K562 (cell line): ENCODE results near the gene SPTBN5. TPM values are rescaled to one million over a fixed set of nuclear protein-coding genes. Genes with fewer than 3 reads are reported as not detected.

ENCODE experiments used
- ATAC-seq: fragments of 200-7000 bp; cut with Tn5 transposase; 3 replicates; pipeline ENCODE4 v1.9.1; 2020; ENCODE audit warnings: moderate library complexity
- BruUV-seq: library from RNA; stranded (reverse); fragments of 400-500 nt; replicated peaks from 2 replicates; lab custom pipeline; 2021; lab: Mats Ljungman, UMichigan
- CTCF ChIA-PET: fragments of 300-600 bp; formaldehyde crosslinking; extraction: SDS; loops from one replicate; lab custom pipeline; 2021; ENCODE audit warnings: low intra/inter-chr PET ratio; lab: Yijun Ruan, JAX
- POLR2A ChIA-PET: fragments of 300-600, 350-650 bp; sonication (Branson Sonifier 250); formaldehyde crosslinking; extraction: SDS; loops from one replicate; lab custom pipeline; 2021; ENCODE audit warnings: antibody characterized with exemption, inconsistent platforms; lab: Yijun Ruan, JAX
- DNase-seq, 4 experiments: peaks; one replicate each; pipeline versions ENCODE4 v3.0.0 to v3.0.0-alpha.2; 2011 to 2018; ENCODE audit warnings: low spot score in 3 of 4, mixed read lengths in 3 of 4; ENCODE audit errors: extremely low read depth in 1 of 4
- FAIRE-seq: peaks from 2 replicates; lab custom pipeline; 2011; peaks lifted over from hg19 to GRCh38; lab: Jason Lieb, UNC
- H2AFZ ChIP-seq: 2 replicates; pipeline ENCODE4 v1.6.0; 2011; ENCODE audit warnings: low read depth, low read length, control low read depth, inconsistent platforms
- H3K27ac ChIP-seq: fragments of 200-600 bp; 3 replicates; pipeline ENCODE4 v1.8.0; 2011; ENCODE audit warnings: low read depth, mild to moderate bottlenecking, control low read depth, inconsistent platforms, low read length, moderate library complexity, mixed read lengths; ENCODE audit errors: extremely low read depth
- H3K27me3 ChIP-seq, 2 experiments: fragments of 300-600 bp in 1 of 2; 2 replicates in 1 of 2; 3 replicates in 1 of 2; pipeline versions ENCODE4 v1.6.0 to v1.8.0; 2011; ENCODE audit warnings: inconsistent platforms in 2 of 2, low read length in 2 of 2, mild to moderate bottlenecking in 1 of 2, mixed read lengths in 1 of 2, moderate library complexity in 1 of 2; ENCODE audit not compliant: control insufficient read depth in 2 of 2, insufficient read depth in 2 of 2
- H3K36me3 ChIP-seq: fragments of 300-600 bp; 3 replicates; pipeline ENCODE4 v1.8.0; 2011; ENCODE audit warnings: mild to moderate bottlenecking, low read length, inconsistent platforms; ENCODE audit not compliant: control insufficient read depth, insufficient read depth
- H3K4me1 ChIP-seq, 2 experiments: fragments of 200-600 bp in 1 of 2; replicated peaks in 1 of 2; 2 replicates in 1 of 2; 3 replicates in 1 of 2; pipeline versions ENCODE4 v1.5.1 to v1.8.0; 2011; ENCODE audit warnings: inconsistent platforms in 2 of 2, low read length in 2 of 2, mild to moderate bottlenecking in 1 of 2, mixed read lengths in 1 of 2, moderate library complexity in 1 of 2; ENCODE audit not compliant: control insufficient read depth in 2 of 2, insufficient read depth in 2 of 2
- H3K4me2 ChIP-seq: 2 replicates; pipeline ENCODE4 v1.6.1; 2011; ENCODE audit warnings: low read length, control low read depth, inconsistent platforms, mixed read lengths; ENCODE audit not compliant: insufficient read depth
- H3K4me3 ChIP-seq: fragments of 200-600 bp; sonication (generic), shearing (Covaris generic); 2 replicates; pipeline ENCODE4 v1.5.1; 2016; ENCODE audit warnings: control low read depth, inconsistent platforms
- H3K79me2 ChIP-seq: fragments of 200-600 bp; 3 replicates; pipeline ENCODE4 v1.8.0; 2011; ENCODE audit warnings: low read length, inconsistent platforms; ENCODE audit not compliant: control insufficient read depth, insufficient read depth
- H3K9ac ChIP-seq, 2 experiments: 2 replicates each; pipeline versions ENCODE4 v1.6.0 to v1.6.1; 2011; ENCODE audit warnings: low read depth in 2 of 2, low read length in 2 of 2, control low read depth in 1 of 2, inconsistent platforms in 1 of 2, mild to moderate bottlenecking in 1 of 2, mixed read lengths in 1 of 2; ENCODE audit not compliant: insufficient read depth in 1 of 2
- H3K9me1 ChIP-seq: one replicate; pipeline ENCODE4 v1.6.0; 2011; ENCODE audit warnings: inconsistent platforms, mild to moderate bottlenecking, low read length, moderate library complexity; ENCODE audit not compliant: control insufficient read depth, insufficient read depth
- H3K9me3 ChIP-seq: replicated peaks from 2 replicates; pipeline ENCODE4 v1.5.1; 2011; ENCODE audit warnings: low read depth, low read length, inconsistent platforms; ENCODE audit not compliant: control insufficient read depth, insufficient read depth
- H4K20me1 ChIP-seq: replicated peaks from 2 replicates; pipeline ENCODE4 v1.6.1; 2011; ENCODE audit warnings: low read length, inconsistent platforms, mixed read lengths; ENCODE audit not compliant: control insufficient read depth, insufficient read depth
- BMI1 ChIP-seq: fragments of 150-350 bp; IDR thresholded peaks from 2 replicates; pipeline ENCODE4 v1.6.1; 2014; ENCODE audit warnings: low read length
- COPS2 ChIP-seq: fragments of 450-650 bp; conservative IDR thresholded peaks from 2 replicates; pipeline ENCODE4 v1.6.1; 2016; ENCODE audit warnings: mild to moderate bottlenecking, moderate library complexity
- MEF2A ChIP-seq: IDR thresholded peaks from 2 replicates; pipeline ENCODE4 v1.6.1; 2011; ENCODE audit warnings: low read depth, mild to moderate bottlenecking, low read length, moderate library complexity; ENCODE audit not compliant: control insufficient read depth
- NELFE ChIP-seq: IDR thresholded peaks from 2 replicates; pipeline ENCODE4 v1.6.1; 2011; ENCODE audit warnings: mild to moderate bottlenecking; ENCODE audit not compliant: insufficient read depth, insufficient read length
- NFE2L1 ChIP-seq: fragments of 450-650 bp; IDR thresholded peaks from 2 replicates; pipeline ENCODE4 v1.6.1; 2016; ENCODE audit warnings: missing genetic modification characterization, low read depth, mild to moderate bottlenecking, missing compliant biosample characterization, moderate library complexity, borderline replicate concordance
- PHB2 ChIP-seq: fragments of 450-650 bp; IDR thresholded peaks from 2 replicates; pipeline ENCODE4 v1.6.1; 2017; ENCODE audit warnings: low read depth
- RBFOX2 ChIP-seq: fragments of 200-400 bp; formaldehyde crosslinking; IDR thresholded peaks from 2 replicates; pipeline ENCODE4 v1.6.1; 2017; ENCODE audit warnings: low read depth, mild to moderate bottlenecking, low read length, moderate library complexity
- SFPQ ChIP-seq: fragments of 200-400 bp; formaldehyde crosslinking; IDR thresholded peaks from 2 replicates; pipeline ENCODE4 v1.6.1; 2017; ENCODE audit warnings: mild to moderate bottlenecking, low read depth, low read length, moderate library complexity
- SIN3B ChIP-seq: fragments of 450-650 bp; IDR thresholded peaks from 2 replicates; pipeline ENCODE4 v1.6.1; 2017; ENCODE audit warnings: low read depth, mild to moderate bottlenecking, moderate library complexity
- SMARCA5 ChIP-seq: fragments of 450-650 bp; IDR thresholded peaks from 2 replicates; pipeline ENCODE4 v1.6.1; 2016
- ZNF740 ChIP-seq, 3 experiments: fragments of 200-800 bp in 1 of 3; sonication (Bioruptor generic) in 1 of 3; sonication (generic) in 1 of 3; formaldehyde crosslinking in 1 of 3; IDR thresholded peaks; 2 replicates each; pipeline versions ENCODE4 v1.6.1 to v1.8.0; 2016 to 2022; ENCODE audit warnings: mild to moderate bottlenecking in 2 of 3, missing compliant biosample characterization in 2 of 3, missing genetic modification characterization in 2 of 3, missing genetic modification reagents in 1 of 3
- WGBS: fragments of 100-300 bp; shearing (Covaris generic); methylation state at CpG from one replicate; pipeline ENCODE4 v1.1.6; 2016; ENCODE audit warnings: low coverage, mixed read lengths; ENCODE audit not compliant: insufficient coverage; ENCODE audit errors: missing lambda C conversion rate; 5-methylcytosine and 5-hydroxymethylcytosine counted together
- in situ Hi-C: fragments of 300-500 bp; cut with MboI; formaldehyde crosslinking; loops from 4 replicates; pipeline ENCODE4 v1.15.0; 2018; ENCODE audit warnings: inconsistent platforms, mixed read lengths
- intact Hi-C: fragments of 100-400 bp; cut with micrococcal nuclease; formaldehyde crosslinking; loops from 2 replicates; pipeline ENCODE4 v1.14.2; 2022
- polyA plus RNA-seq, 8 experiments: library from polyadenylated mRNA; depleted of rRNA in 4 of 8; stranded (reverse) in 5 of 8; unstranded in 3 of 8; fragments of >200 nt; fragmentation: Nextera tagmentation in 2 of 8; fragmentation: Illumina TruSeq in 1 of 8; extraction: Ambion mirVana in 2 of 8; extraction: Trizol in 1 of 8; gene quantifications; 2 replicates each; pipeline versions ENCODE4 v1.2.1 to v1.2.3, GENCODE V29; 2011 to 2014; ENCODE audit warnings: inconsistent platforms in 1 of 8, missing spikeins in 1 of 8
- total RNA-seq, 7 experiments: library from RNA; depleted of rRNA in 6 of 7; stranded (reverse); fragments of >200 nt in 6 of 7; fragmentation: Illumina TruSeq in 2 of 7; extraction: Trizol in 2 of 7; gene quantifications; 2 replicates each; pipeline versions ENCODE4 v1.2.1 to v1.2.3, GENCODE V29; 2011 to 2021; ENCODE audit warnings: low replicate concordance in 1 of 7

SPTBN5 gene
- total and polyA plus RNA-seq, 9 of the 15 experiments (the other 6 are each of a cell fraction or from before 2014, with no cell fraction given): 0.02 TPM; not detected in 8

- Histone ChIP-seq H3K9me1 (no peaks in the 10 kb centered on the region), H3K27me3 (no peaks in the 10 kb centered on the region), H4K20me1 (peaks cover 6% of the 10 kb centered on the region), H3K4me2 (no peak overlapping the region), H2AFZ (no peak overlapping the region), H3K9ac (peak overlapping the region in 1 of 2 experiments; percentile 59; a peak in 1 of 4 replicates), H3K27ac (no peak overlapping the region), H3K79me2 (no peaks in the 10 kb centered on the region), H3K4me3 (no peak overlapping the region), H3K36me3 (peaks cover 13% of the 10 kb centered on the region; the same call in 1 of the 3 replicates), H3K4me1 (peaks cover 0 to 4% of the 10 kb centered on the region in 2 experiments; a peak in 1 of 5 replicates), H3K9me3 (no peaks in the 10 kb centered on the region)
- no TSS peak for BruUV-seq
- CTCF ChIA-PET: interaction anchor here (1.3 to 1.8 kb wide), 2 partner anchors 131 to 438 kb away, joined by 9 to 14 read pairs; partner anchors contain the start of gene MAPKBP1
- intact Hi-C loops (loop anchor here (2.0 to 10.0 kb wide), 4 partner anchors 91 to 436 kb away; no protein-coding TSS in a partner anchor), in situ Hi-C loops (no loop called here)
- no peak for DNase-seq
- POLR2A ChIA-PET: interaction anchor here (0.6 to 1.7 kb wide), 2 partner anchors 130 to 367 kb away, joined by 5 to 10 read pairs; partner anchors contain the start of gene MAPKBP1
- TF ChIP-seq MEF2A: no peak
- ATAC-seq: no peak
- 75% methylated on average over 12 of the region's 13 CpGs for WGBS
- no peak for FAIRE-seq
Observed at GRCh38 chr15:41903782-41904181, 9.9 kb upstream of the SPTBN5 start.

GRCh38 chr15:41901431-41901830 lies 7.6 kb upstream of the SPTBN5 start:
- no peak for DNase-seq
- peak overlapping the region in 1 of 2 experiments; percentile 28; a peak in 1 of 4 replicates for H3K9ac ChIP-seq
- BruUV-seq: no TSS peak
- peaks cover 6% of the 10 kb centered on the region for H4K20me1 ChIP-seq
- FAIRE-seq: no peak
- H3K36me3 ChIP-seq: peaks cover 6% of the 10 kb centered on the region; the same call in 1 of the 3 replicates
- peaks cover 0 to 4% of the 10 kb centered on the region in 2 experiments; a peak in 1 of 5 replicates for H3K4me1 ChIP-seq
- no peak overlapping the region for H3K4me3 ChIP-seq
- H3K27me3 ChIP-seq: no peaks in the 10 kb centered on the region
- in situ Hi-C loops: no loop called here
- ATAC-seq: no peak
- no peaks in the 10 kb centered on the region for H3K9me1 ChIP-seq
- CTCF ChIA-PET: no interaction called here
- WGBS: 75% methylated on average over 5 of the region's 5 CpGs
- intact Hi-C loops: loop anchor here (5.0 to 10.0 kb wide), 3 partner anchors 89 to 434 kb away; no protein-coding TSS in a partner anchor
- H3K9me3 ChIP-seq: no peaks in the 10 kb centered on the region
- no peak overlapping the region for H3K4me2 ChIP-seq
- H3K27ac ChIP-seq: no peak overlapping the region
- POLR2A ChIA-PET: interaction anchor here (0.8 to 1.7 kb wide), 2 partner anchors 12 to 15 kb away, joined by 3 to 4 read pairs; no protein-coding TSS in a partner anchor
- H2AFZ ChIP-seq: no peak overlapping the region
- H3K79me2 ChIP-seq: no peaks in the 10 kb centered on the region
- no peak for TF ChIP-seq BMI1
- no peak for TF ChIP-seq NFE2L1 (tag)
- no peak for TF ChIP-seq COPS2
- no peak for TF ChIP-seq NELFE
- no peak for TF ChIP-seq MEF2A
- no peak for TF ChIP-seq SMARCA5
- TF ChIP-seq PHB2: no peak
- no peak for TF ChIP-seq SFPQ
- TF ChIP-seq ZNF740 (CRISPR knock-in tag; IDR thresholded peaks at IDR 0.05): no peak
- TF ChIP-seq ZNF740 (tag; IDR thresholded peaks at IDR 0.05): no peak
- TF ChIP-seq SIN3B: no peak
- no peak for TF ChIP-seq RBFOX2
